ENCODE measurements around the gene TNFSF13B.

TNFSF13B gene

GRCh38 chr13:108357228-108357627 lies 87.7 kb downstream of the TNFSF13B start:
- no peak for DNase-seq (ENCODE audit: extremely low read depth, low read depth)
- TF ChIP-seq CTCF (IDR thresholded peaks at IDR 0.05; ENCODE audit: low read depth, low read length, missing control alignments): no peak
- no peak overlapping the region for H3K4me3 ChIP-seq (replicated peaks; ENCODE audit: low read depth, low read length)
